ENCODE data around the gene PTCH1.

Gene PTCH1

DNA sequence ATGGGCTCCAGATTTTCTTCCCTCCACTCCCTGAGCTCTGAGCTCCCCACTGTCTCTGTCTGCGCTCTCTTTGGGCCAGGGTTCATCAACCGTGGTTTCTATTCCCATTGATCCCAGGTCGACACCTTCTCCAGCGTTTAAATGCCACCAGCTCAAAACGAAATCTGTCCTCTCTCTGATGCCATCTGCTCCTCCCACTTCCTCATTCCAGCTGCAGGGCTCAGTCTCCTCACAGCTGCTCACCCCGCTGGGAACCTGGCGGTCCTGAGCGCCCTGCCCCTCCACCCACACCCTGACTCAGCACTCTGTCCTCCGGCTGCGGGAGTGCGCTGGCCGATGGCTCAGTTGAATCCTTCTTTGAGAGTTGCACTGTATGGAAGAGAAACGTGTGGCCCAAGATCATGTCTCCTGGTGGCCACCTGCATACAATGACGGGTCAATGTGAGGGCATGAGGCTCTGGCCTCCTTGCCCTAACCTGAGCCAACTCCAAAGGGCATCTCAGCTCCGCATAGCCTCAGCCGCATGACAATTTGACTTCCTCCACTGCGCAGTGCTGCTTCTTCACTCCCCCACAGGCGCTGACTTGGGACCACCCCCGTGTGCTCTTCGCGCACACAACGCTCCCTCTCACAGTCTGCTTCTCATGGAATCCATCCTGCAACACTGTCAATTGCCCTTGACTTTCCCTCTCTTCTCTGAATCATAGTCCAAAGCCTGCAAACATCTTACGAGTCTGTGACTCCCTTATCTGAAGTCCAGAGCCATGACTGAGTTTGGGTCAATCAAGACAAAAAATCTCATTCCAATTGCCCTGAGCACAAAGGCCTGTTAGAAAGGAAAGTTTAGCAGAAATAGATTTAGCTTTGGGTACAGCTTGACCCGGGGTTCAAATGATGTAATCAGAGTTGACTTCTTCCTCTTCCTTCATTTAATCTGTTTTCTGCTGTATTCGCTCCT lies 82.4 kb downstream of the PTCH1 start:
- Histone ChIP-seq H3K27ac (replicated peaks) (no peak overlapping the region), H3K4me3 (replicated peaks; ENCODE audit: insufficient read depth, low read length) (no peak overlapping the region), H3K27me3 (ENCODE audit: insufficient read depth, poor library complexity, severe bottlenecking) (no peaks in the 10 kb centered on the region)
- DNase-seq (ENCODE audit: low read depth in 1 of 2, low spot score in 1 of 2) = peak; percentile 10 to 48
- TF ChIP-seq POLR2AphosphoS5 (IDR thresholded peaks at IDR 0.05; ENCODE audit: low read depth) (peak; percentile 70), SPI1 (IDR thresholded peaks at IDR 0.05; ENCODE audit: borderline replicate concordance, low read depth) (peak; percentile 88; the same call in 1 of the 2 replicates), GABPA (IDR thresholded peaks at IDR 0.05; ENCODE audit: low read depth) (no peak)
- TF ChIP-seq, protein P1, sequence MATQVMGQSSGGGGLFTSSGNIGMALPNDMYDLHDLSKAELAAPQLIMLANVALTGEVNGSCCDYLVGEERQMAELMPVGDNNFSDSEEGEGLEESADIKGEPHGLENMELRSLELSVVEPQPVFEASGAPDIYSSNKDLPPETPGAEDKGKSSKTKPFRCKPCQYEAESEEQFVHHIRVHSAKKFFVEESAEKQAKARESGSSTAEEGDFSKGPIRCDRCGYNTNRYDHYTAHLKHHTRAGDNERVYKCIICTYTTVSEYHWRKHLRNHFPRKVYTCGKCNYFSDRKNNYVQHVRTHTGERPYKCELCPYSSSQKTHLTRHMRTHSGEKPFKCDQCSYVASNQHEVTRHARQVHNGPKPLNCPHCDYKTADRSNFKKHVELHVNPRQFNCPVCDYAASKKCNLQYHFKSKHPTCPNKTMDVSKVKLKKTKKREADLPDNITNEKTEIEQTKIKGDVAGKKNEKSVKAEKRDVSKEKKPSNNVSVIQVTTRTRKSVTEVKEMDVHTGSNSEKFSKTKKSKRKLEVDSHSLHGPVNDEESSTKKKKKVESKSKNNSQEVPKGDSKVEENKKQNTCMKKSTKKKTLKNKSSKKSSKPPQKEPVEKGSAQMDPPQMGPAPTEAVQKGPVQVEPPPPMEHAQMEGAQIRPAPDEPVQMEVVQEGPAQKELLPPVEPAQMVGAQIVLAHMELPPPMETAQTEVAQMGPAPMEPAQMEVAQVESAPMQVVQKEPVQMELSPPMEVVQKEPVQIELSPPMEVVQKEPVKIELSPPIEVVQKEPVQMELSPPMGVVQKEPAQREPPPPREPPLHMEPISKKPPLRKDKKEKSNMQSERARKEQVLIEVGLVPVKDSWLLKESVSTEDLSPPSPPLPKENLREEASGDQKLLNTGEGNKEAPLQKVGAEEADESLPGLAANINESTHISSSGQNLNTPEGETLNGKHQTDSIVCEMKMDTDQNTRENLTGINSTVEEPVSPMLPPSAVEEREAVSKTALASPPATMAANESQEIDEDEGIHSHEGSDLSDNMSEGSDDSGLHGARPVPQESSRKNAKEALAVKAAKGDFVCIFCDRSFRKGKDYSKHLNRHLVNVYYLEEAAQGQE (IDR thresholded peaks at IDR 0.05; ENCODE audit: insufficient replicate concordance, low read depth) = no peak
- TF ChIP-seq, protein P2, sequence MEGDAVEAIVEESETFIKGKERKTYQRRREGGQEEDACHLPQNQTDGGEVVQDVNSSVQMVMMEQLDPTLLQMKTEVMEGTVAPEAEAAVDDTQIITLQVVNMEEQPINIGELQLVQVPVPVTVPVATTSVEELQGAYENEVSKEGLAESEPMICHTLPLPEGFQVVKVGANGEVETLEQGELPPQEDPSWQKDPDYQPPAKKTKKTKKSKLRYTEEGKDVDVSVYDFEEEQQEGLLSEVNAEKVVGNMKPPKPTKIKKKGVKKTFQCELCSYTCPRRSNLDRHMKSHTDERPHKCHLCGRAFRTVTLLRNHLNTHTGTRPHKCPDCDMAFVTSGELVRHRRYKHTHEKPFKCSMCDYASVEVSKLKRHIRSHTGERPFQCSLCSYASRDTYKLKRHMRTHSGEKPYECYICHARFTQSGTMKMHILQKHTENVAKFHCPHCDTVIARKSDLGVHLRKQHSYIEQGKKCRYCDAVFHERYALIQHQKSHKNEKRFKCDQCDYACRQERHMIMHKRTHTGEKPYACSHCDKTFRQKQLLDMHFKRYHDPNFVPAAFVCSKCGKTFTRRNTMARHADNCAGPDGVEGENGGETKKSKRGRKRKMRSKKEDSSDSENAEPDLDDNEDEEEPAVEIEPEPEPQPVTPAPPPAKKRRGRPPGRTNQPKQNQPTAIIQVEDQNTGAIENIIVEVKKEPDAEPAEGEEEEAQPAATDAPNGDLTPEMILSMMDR (IDR thresholded peaks at IDR 0.05; ENCODE audit: insufficient read depth, low read length) = no peak

DNA sequence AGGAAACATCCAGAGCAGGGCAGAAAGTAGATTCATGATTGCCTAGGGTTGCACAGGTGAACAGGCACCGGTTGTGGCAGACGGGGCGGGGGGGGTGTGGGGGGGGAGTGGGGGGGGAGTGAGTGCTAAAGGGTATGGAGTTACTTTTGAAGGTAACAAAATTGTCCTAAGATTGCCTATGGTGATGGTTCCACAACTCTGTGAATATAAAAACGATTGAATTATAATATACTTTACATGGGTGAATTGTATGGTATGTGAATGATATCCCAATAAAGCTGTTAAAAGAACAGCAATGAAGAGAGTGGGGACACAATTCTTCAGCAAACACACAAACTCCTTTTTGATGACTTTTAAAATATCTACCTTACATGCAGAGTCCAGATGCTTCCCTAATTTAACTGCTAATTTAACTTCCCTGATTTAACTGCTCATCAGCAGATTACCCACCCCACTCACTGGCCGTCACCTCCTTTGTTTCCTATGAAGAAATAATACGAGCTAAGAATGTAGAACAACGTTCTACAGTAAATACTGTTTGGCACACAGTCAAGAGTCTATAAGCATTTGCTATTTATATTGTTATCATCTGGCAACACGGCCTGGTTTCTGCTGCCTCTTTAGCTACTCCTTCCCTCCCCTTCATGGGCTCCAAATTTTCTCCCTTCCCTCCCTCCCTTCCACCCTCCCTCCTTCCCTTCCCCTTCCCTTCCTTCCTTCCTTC lies 83.5 kb downstream of the PTCH1 start:
- no peak overlapping the region for H3K27ac ChIP-seq (replicated peaks)
- no peak overlapping the region for H3K4me3 ChIP-seq (replicated peaks; ENCODE audit: insufficient read depth, low read length)
- no peaks in the 10 kb centered on the region for H3K27me3 ChIP-seq (ENCODE audit: insufficient read depth, poor library complexity, severe bottlenecking)
- no peak for DNase-seq (ENCODE audit: low read depth in 1 of 2, low spot score in 1 of 2)
- no peak for TF ChIP-seq POLR2AphosphoS5 (IDR thresholded peaks at IDR 0.05; ENCODE audit: low read depth)
- TF ChIP-seq GABPA (IDR thresholded peaks at IDR 0.05; ENCODE audit: low read depth) = no peak
- TF ChIP-seq SPI1 (IDR thresholded peaks at IDR 0.05; ENCODE audit: borderline replicate concordance, low read depth) = no peak
- TF ChIP-seq, protein P1 (IDR thresholded peaks at IDR 0.05; ENCODE audit: insufficient replicate concordance, low read depth) = no peak
- TF ChIP-seq, protein P2 (IDR thresholded peaks at IDR 0.05; ENCODE audit: insufficient read depth, low read length) = no peak

DNA sequence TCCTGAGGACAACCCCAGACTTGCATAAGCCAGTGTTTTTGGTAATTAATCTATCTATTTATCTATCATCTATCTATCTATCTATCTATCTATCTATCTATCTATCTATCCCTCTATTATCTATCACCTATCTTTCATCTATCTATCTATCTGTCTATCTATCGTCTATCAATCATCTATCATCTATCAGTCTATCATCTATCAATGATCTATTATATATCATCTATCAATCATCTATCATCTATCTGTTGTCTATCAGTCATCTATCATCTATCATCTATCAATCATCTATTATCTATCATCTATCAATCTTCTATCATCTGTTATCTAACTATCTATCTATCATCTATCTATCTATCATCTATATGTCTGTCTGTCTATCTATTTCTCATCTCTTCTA lies 85.5 kb downstream of the PTCH1 start:
- Histone ChIP-seq H3K27ac (replicated peaks) (no peak overlapping the region), H3K27me3 (ENCODE audit: insufficient read depth, poor library complexity, severe bottlenecking) (peaks cover 1% of the 10 kb centered on the region), H3K4me3 (replicated peaks; ENCODE audit: insufficient read depth, low read length) (no peak overlapping the region)
- no peak for DNase-seq (ENCODE audit: low read depth in 1 of 2, low spot score in 1 of 2)
- TF ChIP-seq SPI1 (IDR thresholded peaks at IDR 0.05; ENCODE audit: borderline replicate concordance, low read depth) (no peak), POLR2AphosphoS5 (IDR thresholded peaks at IDR 0.05; ENCODE audit: low read depth) (no peak), GABPA (IDR thresholded peaks at IDR 0.05; ENCODE audit: low read depth) (no peak)
- TF ChIP-seq, protein P2 (IDR thresholded peaks at IDR 0.05; ENCODE audit: insufficient read depth, low read length) = no peak
- TF ChIP-seq, protein P1 (IDR thresholded peaks at IDR 0.05; ENCODE audit: insufficient replicate concordance, low read depth) = no peak
